KBM-7 (cell line): ENCODE results near the gene GIPR.
A peak's percentile ranks its signal among the peaks of the same experiment; 100 is the strongest.
"Not testable (repeated sequence)": the region's sequence is repeated elsewhere in the genome, so short reads cannot be mapped to it uniquely, and the experiment has no call there.

Source experiments
- DNase-seq: peaks from one replicate; pipeline ENCODE4 v3.0.0-alpha.2; 2015
- in situ Hi-C: fragments of 300-500 bp; cut with MboI; formaldehyde crosslinking; loops from 2 replicates; pipeline ENCODE4 v1.14.3; 2020; ENCODE audit warnings: low sequenced_read_pairs, low pct_unique_long_range_greater_than_20kb, mixed read lengths

The GIPR gene

DNA sequence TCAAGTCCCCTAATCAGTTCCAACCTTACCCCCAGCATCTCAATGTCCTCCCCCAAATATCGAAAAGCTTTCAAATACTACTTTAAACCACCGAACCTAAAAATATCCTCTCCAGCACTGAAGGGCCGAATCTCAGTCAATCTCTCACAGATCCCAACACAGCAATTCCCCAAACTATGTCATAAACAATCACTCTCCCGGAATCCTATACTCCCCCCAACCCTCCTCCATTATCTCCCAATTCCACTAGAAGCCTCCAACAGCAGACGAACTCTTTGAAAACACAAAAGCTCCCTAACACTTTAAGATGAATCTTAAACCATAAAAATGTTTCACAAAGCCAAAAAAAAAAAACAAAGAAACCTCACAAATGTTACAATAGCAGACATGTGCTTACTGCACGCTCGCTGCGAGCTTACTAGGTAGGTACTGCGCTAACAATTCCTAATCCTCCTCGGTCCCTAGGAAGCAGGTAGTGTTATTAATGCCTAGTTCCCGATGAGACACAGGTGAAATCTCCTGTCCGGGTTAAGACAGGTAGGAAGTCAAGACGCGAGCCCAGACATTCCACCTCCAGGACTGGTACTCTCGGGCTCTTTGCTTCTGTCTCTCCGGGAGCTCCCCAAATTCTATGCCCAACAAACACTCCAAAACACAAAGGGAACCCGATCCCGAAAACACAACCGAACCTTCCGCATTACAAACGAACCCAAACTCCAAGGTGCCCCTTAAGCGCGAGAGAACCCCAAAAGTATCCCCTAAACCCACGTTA lies 48.5 kb downstream of the GIPR start:
- in situ Hi-C loops = no loop called here
- DNase-seq = peak; percentile 28

DNA sequence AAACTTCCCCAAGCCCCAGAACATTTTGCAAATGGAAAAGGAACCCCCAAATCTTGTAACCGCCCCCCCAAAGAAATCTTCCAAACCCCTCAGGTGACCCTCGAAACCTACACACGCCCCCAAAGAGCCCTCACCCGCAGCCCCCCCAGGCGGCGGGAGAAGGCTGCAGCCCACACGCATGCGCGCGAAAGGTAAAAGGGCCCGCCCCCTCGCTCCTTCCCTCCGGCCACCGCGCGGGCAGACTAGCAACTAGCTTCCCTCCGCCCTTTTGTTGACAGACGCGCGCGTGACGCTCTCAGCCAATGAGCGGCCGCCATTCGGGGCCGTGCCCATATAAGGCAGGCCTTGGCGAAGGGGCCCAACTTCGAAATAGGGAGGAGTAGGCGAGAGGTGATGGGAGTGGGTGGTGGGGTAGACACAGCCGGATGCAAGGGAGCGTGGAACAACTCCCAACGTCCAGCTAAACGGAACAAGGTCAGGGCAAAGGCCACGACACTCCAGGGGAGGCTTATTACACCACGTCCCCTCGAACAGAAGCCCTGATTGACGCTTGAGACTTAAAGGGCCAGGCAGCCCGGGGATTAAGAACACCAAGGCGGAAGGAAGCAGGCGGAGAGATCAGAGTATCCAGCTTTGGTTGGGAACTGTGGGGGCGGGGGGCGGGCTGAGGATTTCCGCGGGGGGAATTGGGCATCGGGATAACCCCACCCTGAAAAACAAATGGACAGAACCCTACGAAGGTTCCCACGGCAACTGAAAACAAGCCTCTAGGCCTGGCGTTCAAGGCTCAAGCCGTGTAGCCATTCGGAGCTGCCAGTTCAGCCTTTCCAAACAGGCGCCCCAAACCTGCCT lies 49.3 kb downstream of the GIPR start:
- DNase-seq = peak; percentile 100
- in situ Hi-C loops = no loop called here

DNA sequence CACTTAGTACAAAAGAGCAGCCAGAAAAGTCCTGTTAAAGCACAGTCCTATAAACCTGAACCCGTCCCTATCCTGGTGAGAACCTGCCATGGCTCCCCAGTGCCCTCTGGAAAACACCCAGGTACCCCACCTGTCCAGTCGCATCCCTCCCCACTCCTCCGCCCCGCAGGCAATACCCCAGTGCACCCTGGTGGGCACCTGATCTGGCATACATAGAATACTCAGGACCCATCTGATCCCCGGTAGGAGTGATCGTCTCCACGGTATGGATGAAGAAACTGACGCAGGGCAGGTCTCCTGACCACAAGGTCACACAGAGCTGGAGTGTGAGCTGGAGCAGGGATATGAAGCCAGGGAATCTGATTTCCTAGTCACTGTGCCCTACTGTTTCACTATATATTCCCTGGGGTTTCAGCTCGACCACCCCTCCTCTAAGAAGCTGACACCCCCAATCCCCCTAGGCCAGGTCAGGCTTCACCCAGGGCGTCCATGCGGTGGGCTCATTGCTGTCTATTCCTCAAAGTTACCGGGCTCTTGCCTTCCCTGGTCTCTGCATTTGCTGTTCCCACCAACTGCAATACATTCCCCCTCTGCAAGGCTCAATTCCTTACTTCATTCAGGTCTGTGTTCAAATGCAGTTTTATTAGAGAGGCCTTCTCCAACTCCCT lies 50.1 kb downstream of the GIPR start:
- in situ Hi-C loops = no loop called here
- no peak for DNase-seq

DNA sequence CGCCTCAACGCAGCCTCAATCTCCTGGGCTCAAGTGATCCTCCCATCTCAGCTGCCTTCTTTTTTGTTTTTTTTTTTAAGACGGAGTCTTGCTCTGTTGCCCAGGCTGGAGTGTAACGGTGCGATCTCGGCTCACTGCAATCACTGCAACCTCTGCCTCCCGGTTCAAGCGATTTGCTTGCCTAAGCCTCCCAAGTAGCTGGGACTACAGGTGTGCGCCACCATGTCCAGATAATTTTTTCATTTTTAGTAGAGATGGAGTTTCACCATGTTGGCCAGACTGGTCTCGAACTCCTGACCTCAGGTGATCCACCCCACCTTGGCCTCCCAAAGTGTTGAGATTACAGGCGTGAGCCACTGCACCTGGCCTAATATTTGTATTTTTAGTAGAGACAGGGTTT lies 52.0 kb downstream of the GIPR start:
- in situ Hi-C loops, DNase-seq: not testable (repeated sequence)

DNA sequence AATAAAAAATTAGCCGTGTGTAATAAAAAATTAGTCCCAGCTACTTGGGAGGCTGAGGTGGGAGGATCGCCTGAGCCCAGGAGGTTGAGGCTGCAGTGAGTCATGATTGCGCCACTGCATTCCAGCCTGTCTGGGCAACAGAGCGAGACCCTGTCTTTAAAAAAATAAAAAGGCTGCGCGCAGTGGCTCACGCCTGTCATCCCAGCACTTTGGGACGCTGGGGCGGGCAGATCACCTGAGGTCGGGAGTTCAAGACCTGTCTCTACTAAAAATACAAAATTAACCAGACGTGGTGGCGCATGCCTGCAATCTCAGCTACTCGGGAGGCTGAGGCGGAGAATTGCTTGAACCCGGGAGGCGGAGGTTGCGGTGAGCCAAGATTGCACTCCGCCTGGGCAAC lies 60.7 kb downstream of the GIPR start:
- DNase-seq, in situ Hi-C loops: not testable (repeated sequence)

DNA sequence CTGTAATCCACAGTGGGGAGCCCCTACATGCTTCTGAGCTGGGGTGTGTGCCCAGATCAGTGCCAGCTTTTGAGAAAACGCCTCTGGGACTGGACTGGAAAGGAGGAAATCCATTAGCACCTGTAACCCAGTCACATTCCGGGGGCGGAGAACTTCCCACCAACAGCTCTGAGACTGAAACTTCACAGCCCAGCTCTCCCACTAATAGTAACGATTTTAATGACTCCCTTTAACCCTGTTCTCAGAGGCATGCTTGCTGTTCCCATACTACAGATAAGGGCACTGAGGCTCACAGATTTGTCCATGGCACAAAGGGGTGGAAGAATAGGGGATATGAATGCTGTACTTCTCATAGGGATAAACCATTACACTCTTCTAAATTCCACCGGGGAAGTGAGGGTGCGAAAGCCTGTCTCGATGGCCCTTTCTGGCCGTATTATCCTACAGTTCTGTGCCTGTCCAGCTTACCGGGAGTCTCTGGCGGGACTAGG lies 61.8 kb downstream of the GIPR start:
- in situ Hi-C loops = no loop called here
- DNase-seq = no peak

DNA sequence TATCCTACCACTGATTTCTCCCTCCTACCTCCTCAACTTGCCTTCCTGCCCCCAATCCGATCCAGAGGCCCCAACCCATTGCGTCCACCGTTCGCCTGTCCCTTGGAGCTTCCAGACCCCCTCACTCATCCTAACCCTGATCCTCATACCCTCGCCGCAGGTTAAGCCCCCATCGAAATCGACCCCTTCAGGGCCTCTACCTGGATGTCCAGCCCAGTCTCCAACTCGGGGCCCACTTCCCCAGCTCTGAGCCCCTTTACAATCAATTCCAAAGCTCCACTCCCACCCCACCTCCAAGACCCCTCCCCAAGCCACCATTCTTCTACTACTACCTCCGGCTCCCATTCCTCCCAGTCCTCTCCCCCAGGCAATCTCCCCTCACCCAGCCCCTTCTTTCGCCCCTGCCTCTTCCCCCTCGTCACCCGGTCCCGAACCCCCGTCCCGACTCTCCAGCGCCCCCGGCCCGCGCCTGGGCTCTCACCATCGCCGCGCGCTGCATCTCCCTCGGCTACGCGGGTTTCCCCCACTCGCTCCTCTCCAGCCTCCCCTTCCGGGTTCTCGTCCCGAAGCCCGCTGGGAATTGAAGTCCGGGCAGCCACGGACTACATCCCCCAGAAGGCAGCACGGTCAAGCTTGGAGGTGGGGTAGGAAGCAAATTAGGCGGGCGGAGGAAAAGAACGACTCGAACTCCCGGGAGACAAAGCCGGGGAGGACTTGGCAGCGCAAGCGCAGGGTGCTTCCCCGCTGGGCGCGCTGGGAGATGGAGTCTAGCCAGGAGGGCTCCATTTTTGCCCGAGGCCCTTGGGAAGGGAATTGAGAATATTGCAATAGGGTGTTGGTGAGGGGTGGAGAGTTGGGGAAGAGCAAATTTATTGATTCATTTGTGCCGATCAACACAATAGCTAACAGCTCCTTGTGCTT lies 62.6 kb downstream of the GIPR start, which contains the start of gene FBXO46:
Gene FBXO46, minus strand, starts transcription at position 529 of the 921 bp plus-strand sequence. CDS start 17,401 bp downstream, outside the sequence.
- peak; percentile 99 for DNase-seq
- in situ Hi-C loops = no loop called here
